AG08396 (cell line): Measurements from ENCODE around the gene GULP1.
A peak's percentile ranks its signal among the peaks of the same experiment; 100 is the strongest.
"Not testable (repeated sequence)": the region's sequence is repeated elsewhere in the genome, so short reads cannot be mapped to it uniquely, and the experiment has no call there.

ENCODE experiments used
- DNase-seq: peaks from one replicate; pipeline ENCODE4 v3.0.0; 2012; ENCODE audit warnings: low spot score, mixed read lengths

Gene GULP1

DNA sequence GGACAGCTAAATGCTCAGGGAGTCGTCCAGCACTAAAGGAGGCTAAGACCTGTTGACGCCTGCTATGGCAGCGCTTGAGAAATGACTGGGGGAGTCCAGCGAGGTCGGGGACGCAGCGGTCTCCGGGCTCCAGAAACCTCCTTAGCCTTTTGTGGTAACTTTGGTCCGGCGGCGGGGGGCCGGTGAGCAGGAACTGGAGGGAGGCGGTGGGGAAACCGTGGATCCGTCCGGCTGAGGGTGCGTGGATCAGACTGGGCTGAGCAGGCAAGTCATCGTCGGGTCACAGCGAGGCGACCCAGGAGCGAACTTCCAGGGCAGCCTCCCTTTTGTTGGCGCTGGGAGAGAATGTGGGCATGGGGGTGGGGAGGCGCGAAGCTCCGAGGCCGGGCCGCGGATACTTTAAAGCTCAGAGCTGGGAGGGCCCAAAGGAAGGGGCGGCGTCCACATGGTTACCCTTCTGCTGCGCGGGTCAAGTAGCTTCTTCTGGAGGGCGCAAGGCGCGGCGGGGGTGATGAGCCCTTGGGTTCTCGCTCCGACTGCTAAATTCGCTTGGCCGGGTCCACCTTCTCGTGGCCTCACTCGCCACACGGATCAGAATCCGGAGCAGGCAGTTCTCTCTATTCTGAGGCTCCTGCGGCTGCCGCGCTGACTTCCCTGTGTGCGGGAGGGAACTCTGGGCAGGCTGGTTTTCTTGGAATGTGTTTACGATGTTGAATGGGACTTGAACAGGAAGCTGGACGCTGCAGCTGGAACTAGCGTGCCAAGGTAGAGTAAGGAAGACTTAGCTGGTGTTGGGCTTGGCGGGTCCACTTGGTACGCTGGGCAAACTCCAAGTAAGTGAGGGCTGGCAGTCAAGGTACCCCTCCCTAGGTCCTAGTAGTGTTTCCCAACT lies 920 bp downstream of the GULP1 start:
- peak; percentile 71 for DNase-seq

DNA sequence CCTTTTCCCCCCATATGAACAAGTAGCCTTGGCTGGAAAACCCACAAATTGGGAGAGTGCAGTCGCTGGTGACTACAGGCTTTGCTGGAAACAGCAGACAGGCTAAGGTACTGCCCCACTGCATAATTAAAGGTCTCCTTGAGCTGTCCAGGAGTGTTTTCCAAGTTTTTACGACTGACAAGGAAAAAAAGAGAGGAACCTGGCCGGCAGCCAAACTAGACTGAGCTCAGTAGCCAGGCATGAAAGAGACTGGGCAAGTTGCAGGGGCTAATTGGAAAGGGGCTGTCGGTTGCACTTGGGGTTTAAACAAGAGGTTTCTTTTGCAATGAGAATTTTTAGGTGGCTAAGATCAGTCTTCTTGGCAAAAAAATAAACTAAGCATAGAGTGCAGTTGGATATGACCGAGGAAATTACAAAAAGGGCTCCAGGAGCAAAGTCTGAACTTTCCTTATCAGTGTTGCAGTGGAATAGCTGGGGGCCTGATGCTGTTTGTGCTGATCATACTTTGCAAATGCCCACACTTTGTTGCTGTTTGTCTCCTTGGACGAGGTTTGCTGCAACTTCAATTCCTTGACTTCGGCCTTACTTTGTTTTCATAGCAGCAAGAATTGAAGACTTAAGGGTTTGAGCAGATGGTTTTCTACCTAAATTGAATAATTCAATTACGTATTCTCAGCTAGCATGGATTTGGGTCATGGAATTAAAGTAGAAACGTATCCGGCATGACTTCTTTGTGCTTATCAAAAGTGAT lies 2.1 kb downstream of the GULP1 start:
- peak; percentile 29 for DNase-seq

- DNase-seq, result no peak
Measured at GRCh38 chr2:188294352-188294926, 2.8 kb downstream of the GULP1 start.

DNA sequence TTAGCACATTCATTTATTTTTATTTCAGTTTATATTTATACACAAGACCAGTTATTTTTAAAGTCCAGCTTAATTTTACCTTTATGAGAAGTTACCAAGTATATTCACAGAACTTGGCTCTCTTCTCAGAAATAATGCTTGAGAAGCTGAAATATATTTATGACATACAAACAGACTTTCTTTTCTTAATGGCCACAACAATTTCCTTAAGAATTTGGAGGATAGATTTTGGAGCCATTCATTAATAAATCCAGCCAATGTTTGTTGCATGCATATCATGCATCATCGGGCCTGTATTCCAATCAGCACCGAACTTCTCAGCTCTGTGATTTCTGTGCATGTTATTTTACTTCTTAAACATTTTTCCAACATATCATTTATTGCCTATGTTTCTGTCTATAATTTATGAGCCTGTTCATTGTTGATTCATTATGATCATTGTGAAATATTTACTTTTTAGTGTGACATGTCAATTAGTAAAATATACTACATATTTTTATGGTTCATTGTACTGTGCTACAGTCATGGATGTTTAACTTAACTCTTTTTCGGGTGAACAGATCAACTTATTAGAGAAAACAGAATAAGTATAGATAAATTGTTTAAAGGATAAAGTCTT lies 3.5 kb downstream of the GULP1 start:
- no peak for DNase-seq

- no peak for DNase-seq
Measured at GRCh38 chr2:188297978-188298377, 6.3 kb downstream of the GULP1 start.

GRCh38 chr2:188298937-188299371 lies 7.3 kb downstream of the GULP1 start:
- not testable (repeated sequence) for DNase-seq

DNA sequence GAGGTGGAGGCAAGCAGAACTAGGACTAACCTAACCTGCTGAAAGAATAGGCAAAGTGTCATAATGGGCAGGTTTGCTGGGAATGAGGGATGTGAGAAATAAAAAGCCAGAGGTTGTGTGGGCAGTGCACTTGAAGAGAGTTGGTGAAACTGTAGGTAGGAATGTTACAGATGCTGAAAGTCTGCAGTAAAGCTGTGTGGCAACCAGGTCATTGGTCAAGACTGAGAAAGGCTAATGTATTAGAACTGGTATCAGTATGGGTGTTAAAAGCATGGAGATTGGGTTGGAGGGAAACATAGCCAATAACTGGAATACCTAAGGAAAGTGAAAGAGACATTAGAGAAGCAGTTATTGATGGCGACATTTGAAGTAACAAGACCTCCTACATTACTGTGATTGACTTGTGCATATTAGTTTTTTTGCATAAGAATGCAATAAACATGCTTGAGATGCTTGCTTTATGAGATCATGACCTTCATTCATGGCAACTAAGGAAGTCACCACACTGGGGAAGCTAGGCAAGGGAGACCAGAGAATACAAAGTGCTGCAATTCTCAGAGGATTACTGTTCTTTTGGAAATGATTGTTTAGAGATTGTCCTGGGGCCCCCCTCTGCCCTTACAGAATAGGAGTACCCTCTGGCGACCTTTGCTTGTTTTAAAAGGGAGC lies 11.8 kb downstream of the GULP1 start:
- peak; percentile 65 for DNase-seq

- no peak for DNase-seq
Measured at GRCh38 chr2:188305271-188305670, 13.6 kb downstream of the GULP1 start.

GRCh38 chr2:188306271-188306670 lies 14.6 kb downstream of the GULP1 start:
- no peak for DNase-seq

GRCh38 chr2:188307850-188308283 lies 16.2 kb downstream of the GULP1 start:
- no peak for DNase-seq

GRCh38 chr2:188308483-188308882 lies 16.8 kb downstream of the GULP1 start:
- DNase-seq, result no peak

GRCh38 chr2:188309364-188309763 lies 17.7 kb downstream of the GULP1 start:
- DNase-seq, result no peak

DNA sequence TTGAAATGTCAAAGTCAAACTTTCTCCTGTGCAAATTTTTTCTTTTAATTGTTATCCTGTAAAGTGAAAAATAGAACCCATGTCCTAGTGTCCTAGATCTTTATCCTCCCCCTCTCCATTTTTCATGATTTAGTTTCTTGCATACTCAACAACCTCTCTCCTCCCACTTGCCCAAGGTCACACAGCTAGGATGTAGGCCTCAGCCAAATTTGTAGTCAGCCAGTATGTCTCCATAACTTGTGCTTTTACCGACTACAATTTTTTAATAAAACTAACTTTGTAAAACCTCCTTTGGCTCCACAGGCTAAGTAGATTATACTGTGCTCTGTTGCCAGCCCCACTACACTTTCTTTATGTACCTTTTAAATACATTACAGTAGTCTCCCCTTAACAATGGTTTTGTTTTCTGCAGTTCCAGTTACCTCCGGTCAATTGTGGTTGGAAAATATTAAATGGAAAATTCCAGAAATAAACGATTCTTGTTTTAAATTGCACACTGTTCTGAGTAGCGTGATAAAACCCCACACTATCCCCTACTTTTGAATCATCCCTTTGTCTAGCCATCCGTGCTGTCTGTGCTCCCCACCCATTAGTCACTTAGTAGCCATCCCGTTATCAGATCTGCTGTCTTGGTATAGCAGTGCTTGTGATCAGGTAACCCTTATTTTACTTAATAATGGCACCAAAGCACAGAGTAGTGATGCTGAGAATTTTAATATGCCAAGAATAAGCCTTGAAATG lies 22.8 kb downstream of the GULP1 start:
- no peak for DNase-seq

DNA sequence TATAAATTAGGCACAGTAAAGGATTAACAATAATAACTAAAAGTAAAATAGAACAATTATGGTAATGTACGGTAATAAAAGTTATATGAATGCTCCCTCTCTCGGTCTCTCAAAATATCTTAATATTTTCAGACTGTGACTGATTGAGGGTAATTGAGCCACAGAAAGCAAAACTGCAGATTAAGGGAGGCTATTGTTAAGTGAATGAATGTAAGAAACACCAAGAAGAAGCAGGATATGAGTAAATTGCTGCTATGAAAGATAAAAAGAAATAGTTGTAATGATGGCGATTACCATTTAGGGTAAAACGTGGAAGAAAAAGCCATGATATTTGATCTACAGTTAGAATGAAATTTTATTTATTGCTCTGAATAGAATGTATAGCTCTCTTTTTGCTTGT lies 24.1 kb downstream of the GULP1 start:
- DNase-seq, result no peak

DNA sequence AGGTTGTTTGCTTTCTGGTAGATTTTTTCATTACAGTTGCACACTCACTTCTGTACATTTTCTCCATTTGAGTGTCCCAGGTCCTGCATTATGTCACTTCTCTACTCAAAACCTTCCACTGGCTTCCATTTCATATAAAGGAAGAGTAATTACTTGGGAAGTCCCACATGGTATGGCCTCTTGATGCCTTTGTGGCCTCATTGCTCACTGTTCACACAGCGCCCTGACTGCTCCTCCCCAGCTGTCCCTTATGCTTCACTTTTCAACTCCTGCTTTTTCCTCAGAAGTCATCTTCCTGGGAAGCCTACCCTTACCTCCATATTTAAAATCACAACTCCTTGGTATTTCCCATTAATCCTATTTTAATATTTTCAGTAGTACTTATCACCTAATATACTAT lies 24.7 kb downstream of the GULP1 start:
- no peak for DNase-seq

DNA sequence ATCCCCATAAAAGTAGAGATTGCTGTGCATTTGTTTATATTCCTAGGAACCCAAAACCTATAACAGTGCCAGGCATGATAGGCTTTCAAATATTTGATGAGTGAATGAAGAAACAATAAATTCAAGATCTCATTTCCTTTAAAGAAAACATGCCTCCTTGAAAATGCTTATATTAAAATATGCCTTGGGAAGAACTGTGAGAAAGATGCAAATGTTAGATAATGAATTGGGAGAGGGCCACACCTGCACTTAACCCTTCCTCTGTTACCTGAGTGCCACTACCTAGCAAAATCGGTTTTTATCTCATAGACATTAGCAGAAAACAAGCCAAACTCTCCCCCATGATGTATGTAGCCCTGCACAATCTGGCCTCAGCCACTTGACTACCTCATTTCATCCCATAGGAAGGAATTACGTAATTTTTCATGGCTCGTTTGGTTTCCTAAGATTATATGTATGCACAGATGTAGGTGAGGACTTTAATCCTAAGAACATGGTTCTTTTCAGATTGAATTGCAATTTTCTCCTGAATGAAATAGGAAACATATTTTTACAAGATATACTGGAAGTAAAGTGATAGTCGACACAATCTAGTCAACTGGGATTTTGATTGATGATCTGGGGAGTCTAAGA lies 25.2 kb downstream of the GULP1 start:
- DNase-seq, result no peak

GRCh38 chr2:188318161-188318749 lies 26.6 kb downstream of the GULP1 start:
- no peak for DNase-seq

DNA sequence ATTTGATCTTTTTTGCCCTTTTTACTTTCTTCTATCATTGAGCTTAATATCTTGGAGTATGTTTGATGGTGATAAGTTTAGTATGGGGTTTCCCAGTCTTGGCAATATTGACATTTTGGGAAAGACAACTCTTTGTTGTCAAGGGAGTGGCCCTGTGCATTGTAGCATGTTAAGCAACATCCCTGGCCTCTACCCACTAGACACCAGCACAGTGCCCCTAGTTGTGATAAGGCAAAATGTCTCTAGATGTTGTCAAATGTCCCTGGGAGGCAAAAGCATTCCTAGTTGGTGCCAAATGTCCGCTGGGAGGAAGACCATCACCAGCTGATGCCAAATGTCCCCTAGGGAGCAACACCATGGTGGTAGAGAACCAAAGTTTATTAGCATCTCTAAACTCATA lies 28.2 kb downstream of the GULP1 start:
- DNase-seq, result no peak

- no peak for DNase-seq
Measured at GRCh38 chr2:188320861-188321260, 29.2 kb downstream of the GULP1 start.
